GM18508 (cell line): ENCODE measurements around the gene FOXO3.

Experiments used
- ATAC-seq: cut with Tn5 transposase; IDR thresholded peaks from one replicate; pipeline ENCODE4 v1.9.1; 2021; ENCODE audit warnings: moderate number of reproducible peaks; ENCODE audit not compliant: insufficient read depth, unreplicated experiment

Gene FOXO3

DNA sequence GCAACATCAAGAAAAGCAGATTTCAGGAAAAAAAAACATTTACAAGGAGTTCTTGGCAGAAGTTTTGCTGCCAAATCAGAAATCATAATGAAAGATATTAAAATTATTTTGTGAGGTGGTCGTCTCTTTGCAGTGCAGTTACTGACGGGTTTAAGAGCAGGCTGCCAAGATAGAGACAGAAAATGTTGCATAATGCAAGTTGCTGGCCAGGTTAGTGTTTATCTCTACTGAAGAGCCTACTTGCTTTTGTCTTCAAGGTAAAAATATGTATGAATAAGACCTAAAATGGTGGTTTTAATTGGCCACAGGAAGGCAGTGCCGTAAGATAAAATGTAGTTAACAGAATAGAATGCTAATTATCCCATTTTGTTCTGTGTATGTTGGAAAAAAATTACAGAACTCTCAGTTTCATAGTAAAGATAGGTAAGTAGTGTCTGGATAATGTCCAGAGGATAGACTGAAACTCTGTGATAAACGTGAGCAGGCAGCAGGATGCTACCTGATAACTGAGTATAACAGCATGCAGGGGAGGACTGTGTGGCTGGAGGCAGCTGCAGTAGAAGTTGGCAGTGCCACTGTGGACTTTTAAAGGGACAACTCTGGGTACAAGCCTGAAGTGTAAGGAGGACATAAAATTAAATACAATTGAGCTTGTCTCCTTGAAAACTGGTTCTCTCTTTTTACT, 13.9 kb downstream of the FOXO3 start:
- ATAC-seq = no peak

DNA sequence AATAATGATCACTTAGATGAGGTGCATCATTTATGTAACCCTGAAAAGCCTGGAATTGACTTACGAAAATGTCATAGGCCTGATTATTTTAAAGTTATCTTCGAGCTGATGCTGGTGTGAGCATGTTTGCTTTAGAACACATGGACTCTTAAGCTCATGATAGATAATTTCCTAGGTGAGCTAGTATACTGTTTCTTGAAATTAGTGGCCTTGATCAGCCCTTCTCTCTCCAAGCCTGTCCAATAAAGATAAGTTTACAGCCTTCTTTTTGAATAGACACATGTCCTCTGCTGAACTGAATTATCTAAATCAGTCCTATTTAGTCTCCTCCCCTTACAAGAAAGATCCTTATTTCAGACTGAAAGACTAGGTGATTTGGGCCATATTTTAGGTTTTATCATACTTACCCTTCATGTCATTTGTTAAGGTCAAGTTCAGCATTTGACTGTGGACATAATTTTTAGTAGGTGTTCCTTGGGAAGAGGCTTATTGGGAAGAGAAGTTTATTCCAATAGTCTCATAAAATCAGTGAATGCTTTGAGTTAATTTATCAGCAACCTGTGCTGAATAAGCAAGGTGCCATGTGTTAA, 15.3 kb downstream of the FOXO3 start:
- no peak for ATAC-seq

DNA sequence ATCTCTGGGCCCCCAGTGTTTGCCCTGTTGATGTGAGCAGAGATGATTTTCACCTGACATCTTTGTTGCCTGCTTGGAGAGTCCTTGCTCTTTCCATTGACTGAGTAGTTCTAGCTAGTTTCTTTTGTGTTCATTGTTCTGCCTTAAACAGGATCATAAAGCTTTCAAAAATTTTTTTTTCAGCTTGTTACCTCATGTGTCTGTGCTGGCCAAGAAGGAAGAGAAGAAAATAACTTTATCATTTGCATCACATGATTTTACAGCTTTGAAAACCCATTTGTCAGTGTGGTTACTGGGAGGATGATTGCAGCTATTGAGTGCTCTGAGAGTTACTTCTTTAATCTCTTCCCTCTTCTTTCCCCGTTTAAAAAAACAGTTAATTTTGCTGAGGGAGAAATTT, 16.0 kb downstream of the FOXO3 start:
- no peak for ATAC-seq

DNA sequence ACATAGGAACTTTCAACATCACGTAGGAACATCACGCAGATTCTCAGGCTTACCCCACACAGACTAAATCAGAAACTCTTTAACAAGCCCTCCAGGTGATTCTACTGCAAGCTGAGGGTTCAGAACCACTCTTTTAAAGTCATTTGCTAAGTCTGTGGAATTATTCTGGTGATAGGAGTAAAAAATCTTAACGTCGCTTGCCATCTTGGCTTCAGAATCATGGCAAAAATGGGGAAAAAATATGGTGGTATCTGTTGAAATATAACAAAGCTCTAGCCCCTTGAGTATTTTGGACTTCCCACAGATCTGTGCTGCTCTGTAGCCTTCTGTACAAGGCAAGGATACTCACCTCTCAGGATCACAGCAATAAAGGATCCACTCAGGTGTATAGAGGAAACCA, 17.4 kb downstream of the FOXO3 start:
- ATAC-seq = no peak

DNA sequence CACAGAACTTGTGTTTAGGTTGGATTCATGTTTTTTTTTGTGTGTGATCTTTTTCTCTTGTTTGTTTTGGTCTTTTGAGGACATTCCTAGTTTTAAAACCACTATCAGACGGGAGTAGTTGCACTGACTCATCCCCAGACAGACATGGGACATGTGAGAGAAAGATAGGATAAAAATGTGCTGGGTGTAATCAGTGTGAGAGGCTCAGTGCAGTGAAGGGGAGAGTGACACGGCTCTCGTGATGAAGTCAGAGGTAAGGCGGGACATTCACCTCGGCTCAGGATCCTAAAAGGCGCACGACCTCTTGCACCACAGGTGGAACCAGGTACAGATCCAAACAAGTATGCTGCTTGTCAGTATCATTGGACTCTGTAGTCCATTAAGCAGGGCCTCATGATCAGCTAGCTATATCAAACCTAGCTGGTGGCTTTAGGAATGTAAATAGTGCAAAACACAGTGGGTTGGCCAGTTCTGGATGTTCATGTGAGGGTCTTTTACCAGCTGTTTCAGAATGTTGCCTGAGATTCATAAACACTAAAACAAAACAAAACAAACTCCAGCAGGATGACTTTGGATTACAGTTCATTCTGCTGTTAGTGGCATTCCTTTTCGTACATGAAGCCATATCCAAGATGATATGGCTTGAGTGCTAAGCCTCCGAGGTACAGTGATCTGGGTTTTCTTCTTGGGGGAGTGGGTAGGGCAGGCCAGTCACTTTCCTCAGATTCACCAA, 18.0 kb downstream of the FOXO3 start:
- no peak for ATAC-seq

DNA sequence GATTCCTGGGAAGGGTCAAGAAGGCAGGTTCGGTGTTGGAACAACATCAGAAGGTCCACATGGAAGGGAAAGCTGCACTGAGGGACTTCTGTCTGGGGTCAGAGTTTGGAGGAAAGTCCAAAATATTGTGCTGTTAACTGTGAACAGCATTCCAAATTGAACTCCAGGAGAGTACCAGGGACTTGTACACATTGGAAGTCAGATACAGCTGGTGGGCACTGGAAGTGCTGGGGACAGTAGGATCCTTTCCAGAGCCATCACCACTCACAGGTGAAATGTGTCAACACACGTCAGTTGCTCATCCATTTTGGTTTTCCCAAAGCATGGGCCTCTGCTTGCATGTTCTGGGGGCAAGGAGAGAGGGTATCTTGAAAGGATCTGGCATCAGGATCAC, 18.6 kb downstream of the FOXO3 start:
- ATAC-seq = no peak

DNA sequence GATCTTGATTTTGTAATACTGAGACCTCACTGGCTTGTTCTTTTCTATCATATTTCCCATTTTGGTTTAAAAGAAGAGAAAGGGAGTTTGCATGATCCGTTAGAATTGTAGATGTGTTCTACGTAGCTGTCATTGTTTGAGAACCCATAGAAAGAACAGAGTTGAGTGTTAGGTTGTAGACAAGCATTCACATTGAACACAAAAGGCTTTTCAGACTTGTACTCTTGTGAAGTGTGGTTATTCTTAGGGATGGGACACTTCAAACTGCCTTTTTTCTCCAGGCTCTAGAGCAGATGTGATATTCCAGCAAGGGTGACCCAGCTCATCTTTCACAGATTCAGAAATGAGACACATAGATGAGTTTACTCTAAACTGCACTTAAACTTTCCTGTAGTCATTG, 19.9 kb downstream of the FOXO3 start:
- no peak for ATAC-seq

DNA sequence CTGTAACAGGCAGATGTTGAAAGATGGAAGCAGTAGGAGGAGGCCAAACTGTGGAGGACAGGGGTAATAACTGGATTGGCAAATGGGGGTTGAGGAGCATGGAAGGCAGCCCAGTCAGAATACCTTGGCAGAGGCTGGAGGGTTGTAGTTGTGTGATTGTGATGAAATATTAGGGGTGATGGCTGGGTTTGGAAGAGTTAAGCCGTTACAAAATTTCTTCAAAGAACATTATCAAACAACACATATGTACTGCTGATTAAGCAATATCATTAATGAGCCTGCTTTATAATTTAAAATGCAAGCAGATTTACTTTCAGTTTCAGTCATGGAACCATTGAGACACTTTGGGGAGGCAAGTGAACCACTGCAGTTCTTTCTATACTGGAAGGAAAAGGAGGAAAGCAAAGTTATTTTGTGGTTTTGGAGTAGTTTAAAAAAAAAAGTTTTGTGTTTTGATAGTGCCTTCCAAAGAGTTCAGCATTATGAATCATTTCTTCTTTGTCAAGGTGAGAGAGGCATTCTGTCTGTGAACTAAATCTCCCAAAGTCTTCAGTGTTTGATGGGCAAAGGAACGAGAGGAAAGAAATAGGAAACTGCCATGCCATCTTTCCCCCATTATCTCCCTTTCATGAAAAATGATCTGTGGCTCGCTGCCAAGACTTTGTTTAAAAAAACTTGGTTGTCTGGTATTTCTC, 20.7 kb downstream of the FOXO3 start:
- no peak for ATAC-seq

DNA sequence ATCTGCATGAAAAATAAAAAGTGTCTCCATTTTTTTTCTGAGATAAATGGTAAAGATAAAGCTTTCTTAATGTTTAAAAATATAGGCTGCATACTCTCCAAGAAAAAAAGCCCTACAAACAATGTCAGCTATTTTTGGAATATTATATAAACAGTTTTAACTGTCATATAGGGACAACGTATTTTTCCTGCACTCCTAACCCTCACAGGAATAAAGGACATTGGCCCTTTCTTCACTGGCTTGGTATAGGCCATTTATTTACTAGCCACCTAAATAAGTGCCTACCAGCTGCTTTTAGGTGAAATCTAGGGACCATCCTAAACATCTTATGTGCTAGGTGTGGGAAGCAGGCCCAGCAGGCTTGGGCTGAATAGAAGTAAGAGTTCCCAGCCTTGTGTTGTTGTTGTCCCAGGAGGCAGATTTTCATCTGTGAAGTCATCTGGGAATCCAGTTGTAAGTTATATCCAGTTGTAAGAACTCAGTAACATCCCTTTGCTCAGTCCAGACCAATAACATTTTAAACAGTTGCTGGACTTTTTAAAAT, 21.3 kb downstream of the FOXO3 start:
- ATAC-seq = no peak

DNA sequence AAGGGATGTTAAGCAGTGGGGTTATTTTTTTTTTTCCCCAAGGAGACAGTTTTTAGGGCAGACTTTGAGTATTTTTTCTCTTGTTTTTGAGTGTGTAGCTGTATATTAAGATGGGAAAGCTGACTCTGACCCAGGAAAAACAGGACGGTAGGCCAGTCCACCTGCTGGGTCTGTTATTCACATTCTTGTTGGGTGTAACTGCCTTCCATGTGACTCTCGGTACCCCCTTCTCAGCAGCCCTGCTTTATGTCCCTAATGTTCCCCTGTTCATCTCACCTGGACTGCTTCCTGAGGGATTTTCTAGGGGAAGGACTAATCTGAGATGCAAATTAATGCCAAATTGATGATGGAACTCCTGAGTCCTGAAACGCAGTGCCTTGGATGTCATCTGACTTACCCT, 21.9 kb downstream of the FOXO3 start:
- no peak for ATAC-seq

DNA sequence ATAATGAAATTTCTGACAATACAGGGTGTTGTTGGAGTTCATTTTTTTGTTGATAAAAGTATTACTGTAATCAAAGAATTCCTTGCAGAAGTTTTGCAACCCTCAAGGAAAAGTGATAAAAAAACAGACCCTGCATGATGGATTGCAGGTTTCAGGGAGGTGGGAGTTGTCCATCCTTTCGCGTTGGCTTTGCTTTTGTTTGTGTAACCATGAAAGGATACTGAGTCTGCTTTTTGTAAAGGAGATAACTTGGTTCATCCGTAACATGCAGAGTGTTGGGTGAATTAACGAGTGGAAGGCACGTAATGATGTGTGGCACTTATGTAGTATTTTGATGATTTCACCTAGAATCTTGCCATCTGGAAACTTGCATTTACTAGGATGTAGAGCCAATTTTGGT, 23.6 kb downstream of the FOXO3 start:
- ATAC-seq = no peak

DNA sequence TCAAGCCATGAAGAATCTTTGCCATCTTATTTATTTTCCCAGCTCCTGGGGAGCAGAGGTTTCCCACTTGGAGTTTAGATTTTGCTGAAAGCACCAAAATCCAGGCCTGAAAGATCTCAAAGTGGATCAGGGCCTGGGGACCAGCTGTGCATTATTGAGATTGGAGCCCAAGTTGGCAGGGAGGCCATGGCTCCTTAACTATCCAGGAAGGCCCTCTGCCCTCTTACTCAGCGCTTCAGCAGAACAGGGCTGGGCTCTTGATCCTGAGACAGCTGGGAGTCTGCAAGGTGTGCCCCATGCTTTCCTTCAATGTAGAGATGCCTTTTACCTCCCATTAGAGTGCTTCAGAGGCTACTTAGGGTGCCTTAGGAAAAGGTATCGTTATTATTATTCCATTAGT, 24.6 kb downstream of the FOXO3 start:
- ATAC-seq = no peak

DNA sequence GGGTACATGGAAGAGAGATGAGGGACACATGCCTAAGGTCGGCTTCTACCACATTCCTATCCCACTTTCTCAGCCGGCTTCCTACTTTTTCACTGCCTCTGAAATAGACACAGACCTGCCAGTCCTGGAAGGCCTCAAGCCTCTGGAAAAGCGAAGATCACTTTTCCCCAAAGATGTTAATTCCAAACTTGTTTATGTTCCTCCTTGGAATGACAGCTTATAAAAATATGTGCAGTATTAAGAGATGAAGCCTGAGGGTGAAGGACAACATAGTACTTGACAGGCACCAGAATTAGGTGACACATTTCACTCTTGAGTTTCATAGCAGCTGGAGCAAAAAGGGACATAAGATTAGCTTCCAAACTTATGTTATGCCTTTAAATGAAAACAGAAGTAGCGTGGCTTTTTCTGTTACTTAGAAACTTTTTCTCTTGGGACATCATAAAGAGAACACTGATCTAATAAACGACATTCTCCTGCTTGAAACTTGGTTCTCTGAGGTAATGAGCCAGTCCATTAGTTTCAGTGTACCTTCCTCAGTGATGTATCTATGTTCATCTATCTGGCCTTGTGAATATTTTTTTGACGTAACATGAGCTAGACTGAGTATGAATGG, 25.3 kb downstream of the FOXO3 start:
- ATAC-seq = no peak

DNA sequence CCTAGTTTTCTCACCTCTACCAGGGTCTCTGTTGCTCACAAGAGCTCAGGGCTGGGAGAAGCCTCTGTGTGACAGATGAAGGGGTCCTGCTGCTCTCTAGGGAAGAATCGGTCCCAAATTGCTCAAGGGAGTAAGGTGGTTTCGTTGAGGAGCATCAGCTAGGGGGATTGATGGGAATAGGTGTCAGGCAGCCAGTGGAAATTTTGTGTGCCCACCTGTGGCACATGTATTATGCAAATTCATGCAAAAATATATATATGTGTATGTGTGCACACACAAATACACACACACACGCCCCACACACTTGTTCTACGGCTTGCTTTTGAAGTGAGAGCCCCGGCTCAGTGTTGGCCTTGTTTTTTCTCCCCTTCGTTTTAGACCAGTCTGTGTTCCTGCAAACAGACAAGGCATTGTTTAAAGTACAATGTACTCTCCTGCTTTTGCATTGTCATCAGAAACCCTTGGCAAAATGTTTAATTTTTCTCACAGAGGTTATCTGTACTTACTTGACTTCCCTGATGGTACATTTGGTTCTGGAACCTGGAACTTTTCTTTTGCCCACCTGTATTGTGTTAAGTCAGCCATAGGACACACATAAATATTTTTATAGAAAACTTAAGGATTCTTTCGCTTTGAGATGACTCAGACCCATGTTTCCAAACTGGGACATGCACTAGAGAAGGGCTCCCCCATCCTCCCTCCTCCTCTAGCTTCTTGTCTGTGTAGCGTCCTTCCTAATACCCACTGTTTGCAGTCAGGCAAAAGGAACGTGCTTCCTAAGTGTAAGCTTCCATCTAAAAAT, 26.7 kb downstream of the FOXO3 start:
- ATAC-seq = no peak

DNA sequence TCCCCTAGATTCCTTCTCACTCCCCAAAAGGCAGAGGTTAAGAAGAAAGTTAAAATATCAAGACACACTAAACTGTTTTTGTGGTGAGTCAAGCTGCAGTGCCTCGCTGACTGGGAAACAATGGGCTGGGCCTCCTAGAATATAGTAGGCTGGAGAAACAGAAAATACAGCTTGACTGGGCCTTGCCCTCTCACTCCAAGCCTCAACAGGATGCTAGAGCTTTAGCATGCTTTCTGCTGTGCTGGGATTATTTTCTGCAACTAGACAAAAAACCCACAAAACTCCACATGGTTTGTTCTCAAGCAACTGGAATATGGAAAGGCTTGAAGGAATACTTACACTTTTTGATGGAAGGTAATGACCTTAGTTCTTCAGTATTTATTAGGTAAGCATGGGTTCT, 27.9 kb downstream of the FOXO3 start:
- no peak for ATAC-seq

DNA sequence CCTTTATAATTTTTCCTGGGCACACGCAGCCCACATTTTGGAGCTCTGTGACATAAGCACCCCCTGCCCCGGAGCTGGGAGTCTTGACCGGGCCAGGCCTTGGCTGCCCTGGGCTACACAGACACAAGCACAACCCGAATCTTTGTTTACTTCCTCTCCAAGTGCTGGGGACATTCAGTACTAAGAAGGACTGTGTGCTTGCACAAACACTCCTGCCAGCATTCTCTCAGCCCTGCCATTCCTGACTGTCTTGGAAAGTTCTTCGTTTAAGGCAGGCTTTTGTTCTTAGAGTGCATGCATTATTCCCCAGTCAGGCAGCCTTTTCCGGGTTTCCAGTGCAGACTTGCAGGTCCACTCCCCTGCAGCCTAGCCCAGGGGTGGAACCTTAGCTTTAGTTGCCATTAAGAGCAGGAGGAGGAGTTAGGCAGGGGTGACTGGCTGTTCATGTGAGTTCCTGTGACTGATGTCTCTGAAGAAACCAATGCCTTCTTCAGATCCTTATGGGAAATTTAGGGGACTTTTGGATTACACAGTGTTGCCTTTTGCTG, 28.6 kb downstream of the FOXO3 start:
- ATAC-seq = no peak

DNA sequence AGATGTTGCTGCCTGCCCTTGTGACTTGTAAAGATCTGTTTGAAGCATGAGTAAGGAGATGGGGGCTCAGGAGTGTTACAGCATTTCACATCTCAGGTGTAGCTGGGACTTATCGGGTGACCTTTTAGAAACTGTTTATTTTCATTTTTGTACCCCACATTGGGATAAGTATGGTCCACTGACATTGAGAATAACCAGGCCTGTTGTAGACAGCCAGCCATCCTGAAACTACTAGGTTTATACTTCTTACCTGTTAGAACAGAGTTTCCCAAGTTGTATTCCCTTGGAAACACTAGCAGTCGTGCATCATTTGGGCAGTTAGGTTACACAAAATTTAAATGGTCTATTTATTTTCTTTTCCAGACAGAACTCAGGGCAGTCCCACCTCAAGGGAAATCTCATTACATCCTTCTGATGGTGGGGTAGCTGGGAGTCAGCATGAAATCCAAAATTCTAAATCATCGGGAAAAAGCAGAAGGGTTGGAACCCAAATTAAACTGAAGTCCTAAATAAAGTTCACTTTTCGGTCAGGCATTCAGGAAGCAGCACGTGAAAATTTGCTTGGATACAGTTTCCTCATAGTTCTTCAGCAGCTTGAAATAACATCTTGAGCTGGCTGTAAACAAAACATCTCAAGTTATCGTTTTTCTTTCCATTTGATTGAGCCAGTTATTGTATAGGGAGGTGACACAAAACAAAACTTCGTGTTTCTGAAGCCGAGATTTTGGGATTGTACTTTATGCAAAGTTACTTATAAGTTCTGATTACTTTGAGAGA, 30.5 kb downstream of the FOXO3 start:
- ATAC-seq = no peak

DNA sequence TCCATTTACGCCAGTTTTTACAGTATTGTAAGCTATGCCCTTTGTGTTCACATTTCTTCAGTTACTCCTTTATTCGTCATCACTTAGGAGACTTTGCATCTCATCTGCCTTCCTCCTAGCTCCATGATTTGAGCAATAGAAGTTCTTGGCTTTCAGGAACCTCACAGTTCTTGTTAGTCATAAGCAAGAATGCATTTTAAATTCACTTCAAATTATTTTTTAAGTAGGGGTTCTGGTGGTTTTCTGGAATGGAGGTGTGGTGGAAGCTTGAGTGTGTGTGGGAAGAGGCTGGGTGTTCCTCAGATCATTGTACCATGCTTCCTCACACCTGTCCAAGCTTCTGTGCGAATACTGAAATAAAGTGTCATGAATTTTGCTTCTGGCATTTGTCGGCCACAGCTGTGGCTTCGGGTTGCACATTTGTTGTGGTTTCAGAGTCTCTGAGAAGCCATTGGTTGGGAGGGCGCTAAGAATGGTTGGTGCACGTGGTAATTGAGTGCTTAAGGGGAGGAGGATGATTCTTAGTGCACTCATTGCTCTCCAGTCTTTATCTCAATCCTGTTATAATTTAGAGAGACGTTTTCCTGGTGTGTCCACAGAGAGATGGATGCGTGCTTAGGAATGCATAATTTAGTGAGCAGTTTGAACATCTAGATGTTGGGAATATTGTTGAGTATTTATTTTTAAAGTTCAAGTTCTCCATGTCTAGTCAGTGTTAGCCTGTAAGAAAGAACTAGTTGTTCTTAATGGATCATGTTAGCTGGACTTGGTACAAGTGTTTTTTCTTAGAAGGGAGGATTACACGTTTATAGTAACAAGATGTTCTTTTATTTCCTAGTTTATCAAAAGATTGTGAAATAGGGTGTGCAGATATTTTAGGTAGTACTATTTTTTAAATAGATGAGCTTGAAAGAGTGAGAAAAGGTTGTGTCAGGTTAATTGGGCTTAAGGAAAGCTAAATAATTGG, 31.9 kb downstream of the FOXO3 start:
- ATAC-seq = no peak
